ENCODE measurements around the gene HNRNPUL1.

DNA sequence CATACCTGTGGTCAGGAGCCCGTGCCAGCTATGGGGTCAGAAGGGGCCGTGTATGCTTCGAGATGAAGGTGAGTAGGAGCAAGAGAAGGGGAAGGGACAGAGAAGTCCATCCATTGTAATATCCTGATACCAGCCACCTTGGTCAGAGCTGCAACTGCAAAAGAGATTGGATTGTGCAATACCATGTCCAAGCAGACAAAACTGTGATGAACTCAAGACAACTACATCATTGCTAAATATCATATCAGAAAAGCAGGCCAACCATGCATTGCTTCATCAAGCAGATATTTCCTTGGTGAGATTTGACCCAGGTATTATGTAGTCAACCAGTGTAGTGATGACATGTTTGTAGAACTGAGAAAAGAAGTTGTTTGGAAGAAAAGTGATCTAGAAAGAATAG is 12.1 kb downstream of the HNRNPUL1 start:
- TF ChIP-seq, protein P1, sequence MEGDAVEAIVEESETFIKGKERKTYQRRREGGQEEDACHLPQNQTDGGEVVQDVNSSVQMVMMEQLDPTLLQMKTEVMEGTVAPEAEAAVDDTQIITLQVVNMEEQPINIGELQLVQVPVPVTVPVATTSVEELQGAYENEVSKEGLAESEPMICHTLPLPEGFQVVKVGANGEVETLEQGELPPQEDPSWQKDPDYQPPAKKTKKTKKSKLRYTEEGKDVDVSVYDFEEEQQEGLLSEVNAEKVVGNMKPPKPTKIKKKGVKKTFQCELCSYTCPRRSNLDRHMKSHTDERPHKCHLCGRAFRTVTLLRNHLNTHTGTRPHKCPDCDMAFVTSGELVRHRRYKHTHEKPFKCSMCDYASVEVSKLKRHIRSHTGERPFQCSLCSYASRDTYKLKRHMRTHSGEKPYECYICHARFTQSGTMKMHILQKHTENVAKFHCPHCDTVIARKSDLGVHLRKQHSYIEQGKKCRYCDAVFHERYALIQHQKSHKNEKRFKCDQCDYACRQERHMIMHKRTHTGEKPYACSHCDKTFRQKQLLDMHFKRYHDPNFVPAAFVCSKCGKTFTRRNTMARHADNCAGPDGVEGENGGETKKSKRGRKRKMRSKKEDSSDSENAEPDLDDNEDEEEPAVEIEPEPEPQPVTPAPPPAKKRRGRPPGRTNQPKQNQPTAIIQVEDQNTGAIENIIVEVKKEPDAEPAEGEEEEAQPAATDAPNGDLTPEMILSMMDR (IDR thresholded peaks at IDR 0.05), result no peak
- TF ChIP-seq POLR2A (IDR thresholded peaks at IDR 0.05), result no peak
